GM18870 (cell line): ENCODE results near the gene GP2.

ENCODE experiments used
- ATAC-seq: cut with Tn5 transposase; IDR thresholded peaks from one replicate; pipeline ENCODE4 v1.9.1; 2021; ENCODE audit warnings: moderate library complexity; ENCODE audit not compliant: unreplicated experiment

Gene GP2

GRCh38 chr16:20308266-20308665 lies 19.0 kb downstream of the GP2 start:
- ATAC-seq: no peak

GRCh38 chr16:20307791-20308190 lies 19.5 kb downstream of the GP2 start:
- no peak for ATAC-seq

GRCh38 chr16:20307240-20307671 lies 20.1 kb downstream of the GP2 start:
- ATAC-seq: no peak

GRCh38 chr16:20306401-20306800 lies 20.9 kb downstream of the GP2 start:
- no peak for ATAC-seq

GRCh38 chr16:20303012-20303411 lies 24.3 kb downstream of the GP2 start:
- no peak for ATAC-seq

- no peak for ATAC-seq
Measured at GRCh38 chr16:20302389-20302788, 24.9 kb downstream of the GP2 start.

- no peak for ATAC-seq
Measured at GRCh38 chr16:20301840-20302239, 25.5 kb downstream of the GP2 start.

GRCh38 chr16:20300312-20301097 lies 26.8 kb downstream of the GP2 start:
- ATAC-seq: peak; percentile 63

GRCh38 chr16:20298452-20298851 lies 28.9 kb downstream of the GP2 start:
- no peak for ATAC-seq

GRCh38 chr16:20291208-20292206 lies 35.8 kb downstream of the GP2 start:
- no peak for ATAC-seq

GRCh38 chr16:20289571-20289970 lies 37.7 kb downstream of the GP2 start:
- ATAC-seq: no peak

- ATAC-seq: no peak
Measured at GRCh38 chr16:20285993-20286499, 41.3 kb downstream of the GP2 start.

- no peak for ATAC-seq
Measured at GRCh38 chr16:20280259-20280658, 47.1 kb downstream of the GP2 start.

- ATAC-seq: no peak
Measured at GRCh38 chr16:20271893-20272292, 55.4 kb downstream of the GP2 start.

GRCh38 chr16:20268409-20268808 lies 58.9 kb downstream of the GP2 start:
- ATAC-seq: no peak

GRCh38 chr16:20265019-20265418 lies 62.3 kb downstream of the GP2 start:
- no peak for ATAC-seq

GRCh38 chr16:20263138-20263855 lies 64.0 kb downstream of the GP2 start:
- no peak for ATAC-seq

GRCh38 chr16:20262248-20262647 lies 65.1 kb downstream of the GP2 start:
- ATAC-seq: no peak

GRCh38 chr16:20260215-20261009 lies 66.9 kb downstream of the GP2 start:
- no peak for ATAC-seq
